Central memory CD8-positive, alpha-beta T cell (primary cell): ENCODE results near the gene CSF2RB.

Experiments used
- ATAC-seq: fragments of 150-1000 bp; cut with Tn5 transposase; replicated peaks from 2 replicates; pipeline ENCODE4 v1.10.0; 2022; ENCODE audit warnings: mild to moderate bottlenecking, moderate FRiP score, moderate number of reproducible peaks; ENCODE audit not compliant: poor library complexity, severe bottlenecking; ENCODE audit errors: extremely low read depth
- DNase-seq, 2 donors: peaks; one replicate each; pipeline ENCODE4 v3.0.0; 2021; ENCODE audit warnings: low spot score in 2 of 2
- H3K27ac Mint-ChIP-seq: one replicate; pipeline ENCODE4 v1.8.0; 2022; ENCODE audit warnings: low read depth, mild to moderate bottlenecking, moderate library complexity, mixed read lengths
- H3K27me3 Mint-ChIP-seq: one replicate; pipeline ENCODE4 v1.8.0; 2022; ENCODE audit warnings: mixed read lengths
- H3K36me3 Mint-ChIP-seq: one replicate; pipeline ENCODE4 v1.8.0; 2022; ENCODE audit warnings: mild to moderate bottlenecking, moderate library complexity, mixed read lengths; ENCODE audit not compliant: insufficient read depth
- H3K4me1 Mint-ChIP-seq: one replicate; pipeline ENCODE4 v1.8.0; 2022; ENCODE audit warnings: mixed read lengths
- H3K4me3 Mint-ChIP-seq: one replicate; pipeline ENCODE4 v1.8.0; 2022; ENCODE audit warnings: mild to moderate bottlenecking, moderate library complexity, mixed read lengths
- H3K9me3 Mint-ChIP-seq: one replicate; pipeline ENCODE4 v1.8.0; 2022; ENCODE audit warnings: mixed read lengths

The CSF2RB gene

DNA sequence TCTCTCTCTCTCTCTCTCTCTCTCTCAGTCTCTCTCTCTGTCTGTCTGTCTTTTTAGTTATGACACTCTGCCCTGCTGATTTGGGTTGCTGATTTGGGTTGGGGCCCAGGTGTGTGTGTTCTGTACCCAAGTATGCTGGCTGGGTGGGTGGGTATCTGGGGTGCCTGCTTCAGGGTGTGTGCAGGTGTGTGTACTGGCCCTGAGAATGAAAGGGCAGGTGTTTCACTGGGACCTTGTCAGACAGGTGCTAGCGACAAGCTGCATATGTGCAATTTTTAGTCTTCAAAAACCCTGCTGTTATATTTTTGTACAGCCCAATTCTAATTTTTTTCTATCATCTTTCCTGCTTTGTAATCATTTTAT lies 943 bp downstream of the CSF2RB start:
- ATAC-seq: no peak
- Mint-ChIP-seq H3K4me1 (no peaks in the 10 kb centered on the region), H3K4me3 (no peak overlapping the region), H3K27ac (no peak overlapping the region), H3K36me3 (peaks cover 3% of the 10 kb centered on the region), H3K27me3 (peaks cover 41% of the 10 kb centered on the region), H3K9me3 (no peaks in the 10 kb centered on the region)
- no peak for DNase-seq

GRCh38 chr22:36916034-36916433 lies 2.6 kb downstream of the CSF2RB start:
- DNase-seq (no peak), ATAC-seq (no peak)
- H3K27me3 Mint-ChIP-seq: peaks cover 37% of the 10 kb centered on the region
- H3K36me3 Mint-ChIP-seq: peaks cover 6% of the 10 kb centered on the region
- H3K9me3 Mint-ChIP-seq: no peaks in the 10 kb centered on the region
- no peaks in the 10 kb centered on the region for H3K4me1 Mint-ChIP-seq
- no peak overlapping the region for H3K27ac Mint-ChIP-seq
- no peak overlapping the region for H3K4me3 Mint-ChIP-seq

DNA sequence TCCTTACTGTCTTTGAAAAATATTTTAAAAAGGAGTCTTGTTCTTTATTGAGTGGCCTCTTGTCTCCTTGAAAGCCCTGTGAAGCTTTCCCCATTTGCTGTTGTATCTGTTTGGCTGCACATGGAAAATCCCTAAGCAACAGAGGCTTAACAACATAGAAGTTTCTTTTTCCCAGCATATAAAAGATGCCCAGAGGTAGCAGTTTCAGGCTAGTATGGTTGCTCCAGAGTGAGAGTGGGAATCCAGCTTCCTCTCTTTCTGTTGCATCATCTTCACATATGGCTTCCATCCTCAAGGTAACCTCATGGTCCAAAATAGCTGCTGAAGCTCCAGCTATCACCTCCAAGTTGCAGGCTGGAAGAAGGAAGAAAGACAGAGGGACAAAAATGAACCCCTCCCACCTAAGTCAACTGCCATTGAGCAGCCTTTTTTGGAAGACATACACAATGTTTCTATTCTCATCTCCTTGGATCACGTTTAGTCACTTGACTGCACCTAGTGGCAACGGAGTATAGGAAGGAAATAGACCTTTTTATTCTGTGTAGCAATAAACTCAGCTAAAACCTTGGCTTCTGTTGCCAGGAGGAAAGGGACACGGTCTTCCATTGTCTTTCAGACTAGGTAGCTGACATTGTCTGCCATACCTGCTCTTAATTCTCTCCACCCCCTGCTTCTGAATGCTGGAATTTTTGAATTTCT lies 5.3 kb downstream of the CSF2RB start:
- Mint-ChIP-seq H3K9me3 (no peaks in the 10 kb centered on the region), H3K36me3 (peaks cover 4% of the 10 kb centered on the region), H3K27ac (no peak overlapping the region), H3K27me3 (peaks cover 23% of the 10 kb centered on the region), H3K4me1 (no peaks in the 10 kb centered on the region), H3K4me3 (no peak overlapping the region)
- DNase-seq (no peak), ATAC-seq (no peak)

DNA sequence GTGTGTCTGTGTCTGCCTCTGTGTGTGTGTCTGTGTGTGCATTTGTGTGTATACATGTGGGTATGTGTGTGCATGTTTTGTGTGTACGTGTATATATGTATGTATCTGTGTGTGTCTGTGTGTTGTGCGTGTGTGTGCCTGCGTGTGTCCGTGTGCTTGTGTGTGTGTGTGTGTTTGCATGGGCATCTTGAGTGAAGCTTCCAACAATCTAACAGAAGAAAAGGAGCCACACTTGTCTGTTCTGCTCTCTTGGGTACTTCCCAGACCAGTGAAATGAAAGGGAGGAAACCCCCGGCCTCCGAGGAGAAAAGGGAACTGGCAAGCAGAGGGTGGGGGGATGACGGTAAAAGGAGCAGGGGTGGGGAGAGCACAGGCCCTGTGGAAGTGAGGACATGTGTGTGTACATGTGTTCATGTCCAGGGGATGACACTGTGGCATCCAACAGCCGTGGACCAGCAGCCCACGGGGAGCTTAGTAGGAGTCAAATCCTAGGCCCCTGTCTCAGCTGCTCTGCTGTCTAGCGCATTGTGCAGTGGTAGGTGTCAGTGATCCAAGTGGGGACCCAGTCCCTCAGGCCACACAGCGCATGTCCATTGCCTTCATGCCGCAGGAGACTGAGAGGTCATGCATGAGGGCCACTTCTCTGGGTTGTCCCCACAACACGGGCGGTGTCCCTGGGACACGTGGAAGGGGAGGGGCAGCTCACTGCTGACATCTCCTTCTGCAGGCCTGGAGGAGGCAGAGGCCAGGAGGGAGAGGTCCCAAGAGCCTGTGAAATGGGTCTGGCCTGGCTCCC lies 8.1 kb downstream of the CSF2RB start:
- H3K27ac Mint-ChIP-seq: no peak overlapping the region
- H3K4me3 Mint-ChIP-seq: no peak overlapping the region
- peaks cover 31% of the 10 kb centered on the region for H3K27me3 Mint-ChIP-seq
- DNase-seq: no peak
- H3K9me3 Mint-ChIP-seq: no peaks in the 10 kb centered on the region
- no peak for ATAC-seq
- H3K36me3 Mint-ChIP-seq: peaks cover 5% of the 10 kb centered on the region
- no peaks in the 10 kb centered on the region for H3K4me1 Mint-ChIP-seq

DNA sequence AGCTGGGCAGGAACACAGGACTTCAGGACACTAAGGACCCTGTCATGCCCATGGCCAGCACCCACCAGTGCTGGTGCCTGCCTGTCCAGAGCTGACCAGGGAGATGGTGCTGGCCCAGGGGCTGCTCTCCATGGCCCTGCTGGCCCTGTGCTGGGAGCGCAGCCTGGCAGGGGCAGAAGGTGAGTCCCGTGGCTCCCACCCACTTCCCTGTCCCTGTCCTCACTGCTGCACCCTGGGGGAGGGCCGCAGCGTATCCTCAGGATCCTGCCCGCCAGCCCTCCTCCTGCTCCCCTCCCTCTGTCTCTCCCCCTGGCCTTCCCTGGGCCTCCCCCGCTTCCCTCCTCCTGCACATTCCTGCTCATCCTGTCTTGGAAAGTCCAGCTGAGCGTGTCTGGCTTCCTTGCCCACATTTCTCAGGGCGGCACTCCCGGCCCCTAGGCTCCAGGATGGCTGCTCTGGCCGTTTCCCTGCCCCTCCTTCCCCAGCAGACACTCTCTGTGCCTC lies 8.7 kb downstream of the CSF2RB start:
- no peak for ATAC-seq
- peaks cover 5% of the 10 kb centered on the region for H3K36me3 Mint-ChIP-seq
- H3K4me1 Mint-ChIP-seq: no peaks in the 10 kb centered on the region
- H3K27me3 Mint-ChIP-seq: peaks cover 37% of the 10 kb centered on the region
- no peaks in the 10 kb centered on the region for H3K9me3 Mint-ChIP-seq
- no peak overlapping the region for H3K4me3 Mint-ChIP-seq
- H3K27ac Mint-ChIP-seq: no peak overlapping the region
- DNase-seq: no peak

DNA sequence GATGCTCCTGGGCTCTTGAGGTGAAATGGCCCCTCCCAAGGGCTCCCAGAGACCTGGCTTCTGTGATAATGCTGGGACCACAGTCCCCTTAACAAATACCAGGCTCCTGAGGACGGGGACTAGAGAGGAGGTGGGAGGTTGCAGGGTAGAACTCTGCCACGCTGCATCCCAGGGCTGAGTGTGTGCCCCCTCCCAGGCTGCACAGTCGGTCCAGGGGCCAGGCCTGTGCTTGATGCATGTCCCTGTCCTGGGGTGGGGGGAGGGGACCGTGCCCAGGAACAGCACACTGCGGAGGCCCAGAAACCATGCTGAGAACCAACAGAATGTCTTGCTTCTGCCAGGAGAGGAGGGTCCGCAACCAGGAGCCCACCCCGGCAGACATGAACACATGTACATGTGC lies 9.3 kb downstream of the CSF2RB start:
- DNase-seq (no peak), ATAC-seq (no peak)
- no peaks in the 10 kb centered on the region for H3K4me1 Mint-ChIP-seq
- H3K9me3 Mint-ChIP-seq: no peaks in the 10 kb centered on the region
- H3K4me3 Mint-ChIP-seq: no peak overlapping the region
- H3K27ac Mint-ChIP-seq: no peak overlapping the region
- peaks cover 43% of the 10 kb centered on the region for H3K27me3 Mint-ChIP-seq
- peaks cover 5% of the 10 kb centered on the region for H3K36me3 Mint-ChIP-seq

GRCh38 chr22:36923131-36923788 lies 9.8 kb downstream of the CSF2RB start:
- Mint-ChIP-seq H3K9me3 (no peaks in the 10 kb centered on the region), H3K27ac (no peak overlapping the region), H3K36me3 (peaks cover 5% of the 10 kb centered on the region), H3K4me3 (no peak overlapping the region), H3K4me1 (no peaks in the 10 kb centered on the region), H3K27me3 (peaks cover 48% of the 10 kb centered on the region)
- ATAC-seq: no peak
- no peak for DNase-seq

GRCh38 chr22:36924151-36924698 lies 10.8 kb downstream of the CSF2RB start:
- H3K36me3 Mint-ChIP-seq: peaks cover 5% of the 10 kb centered on the region
- ATAC-seq (no peak), DNase-seq (no peak)
- peaks cover 58% of the 10 kb centered on the region for H3K27me3 Mint-ChIP-seq
- no peaks in the 10 kb centered on the region for H3K9me3 Mint-ChIP-seq
- H3K4me3 Mint-ChIP-seq: no peak overlapping the region
- H3K27ac Mint-ChIP-seq: no peak overlapping the region
- H3K4me1 Mint-ChIP-seq: no peaks in the 10 kb centered on the region

GRCh38 chr22:36925388-36926290 lies 12.2 kb downstream of the CSF2RB start:
- H3K27ac Mint-ChIP-seq: no peak overlapping the region
- DNase-seq (no peak), ATAC-seq (no peak)
- no peak overlapping the region for H3K4me3 Mint-ChIP-seq
- H3K9me3 Mint-ChIP-seq: no peaks in the 10 kb centered on the region
- H3K27me3 Mint-ChIP-seq: peaks cover 64% of the 10 kb centered on the region
- no peaks in the 10 kb centered on the region for H3K4me1 Mint-ChIP-seq
- H3K36me3 Mint-ChIP-seq: peaks cover 4% of the 10 kb centered on the region

DNA sequence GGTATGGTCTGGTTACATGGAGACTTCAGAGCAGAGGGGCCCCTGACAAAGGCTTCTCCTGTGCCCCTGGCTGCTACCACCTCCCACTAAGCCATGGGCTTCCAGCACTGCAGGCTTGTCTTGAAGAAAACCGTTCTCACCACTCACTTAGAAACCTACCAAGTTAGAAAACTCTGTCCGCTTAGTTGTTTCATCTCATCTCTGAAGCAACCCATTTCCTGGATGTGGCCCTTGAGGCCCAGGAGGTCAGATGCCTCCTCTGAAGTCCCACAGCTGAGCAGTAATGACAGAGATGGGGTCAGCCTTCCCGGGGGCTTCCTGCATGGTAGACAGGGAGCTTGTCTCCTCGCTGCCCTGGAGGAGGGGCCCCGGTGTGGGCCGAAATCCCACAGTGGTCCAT lies 12.9 kb downstream of the CSF2RB start:
- H3K4me1 Mint-ChIP-seq: no peaks in the 10 kb centered on the region
- peaks cover 70% of the 10 kb centered on the region for H3K27me3 Mint-ChIP-seq
- H3K27ac Mint-ChIP-seq: no peak overlapping the region
- ATAC-seq: no peak
- no peak overlapping the region for H3K4me3 Mint-ChIP-seq
- H3K36me3 Mint-ChIP-seq: peaks cover 4% of the 10 kb centered on the region
- no peaks in the 10 kb centered on the region for H3K9me3 Mint-ChIP-seq
- no peak for DNase-seq

- H3K9me3 Mint-ChIP-seq: no peaks in the 10 kb centered on the region
- H3K27ac Mint-ChIP-seq: peak overlapping the region; percentile 29
- H3K27me3 Mint-ChIP-seq: peaks cover 73% of the 10 kb centered on the region
- ATAC-seq: no peak
- no peak overlapping the region for H3K4me3 Mint-ChIP-seq
- peaks cover 4% of the 10 kb centered on the region for H3K36me3 Mint-ChIP-seq
- no peaks in the 10 kb centered on the region for H3K4me1 Mint-ChIP-seq
- no peak for DNase-seq
Measured at GRCh38 chr22:36926721-36927435, 13.4 kb downstream of the CSF2RB start.
